ENCODE measurements around the gene SEMA6C.

Gene SEMA6C

DNA sequence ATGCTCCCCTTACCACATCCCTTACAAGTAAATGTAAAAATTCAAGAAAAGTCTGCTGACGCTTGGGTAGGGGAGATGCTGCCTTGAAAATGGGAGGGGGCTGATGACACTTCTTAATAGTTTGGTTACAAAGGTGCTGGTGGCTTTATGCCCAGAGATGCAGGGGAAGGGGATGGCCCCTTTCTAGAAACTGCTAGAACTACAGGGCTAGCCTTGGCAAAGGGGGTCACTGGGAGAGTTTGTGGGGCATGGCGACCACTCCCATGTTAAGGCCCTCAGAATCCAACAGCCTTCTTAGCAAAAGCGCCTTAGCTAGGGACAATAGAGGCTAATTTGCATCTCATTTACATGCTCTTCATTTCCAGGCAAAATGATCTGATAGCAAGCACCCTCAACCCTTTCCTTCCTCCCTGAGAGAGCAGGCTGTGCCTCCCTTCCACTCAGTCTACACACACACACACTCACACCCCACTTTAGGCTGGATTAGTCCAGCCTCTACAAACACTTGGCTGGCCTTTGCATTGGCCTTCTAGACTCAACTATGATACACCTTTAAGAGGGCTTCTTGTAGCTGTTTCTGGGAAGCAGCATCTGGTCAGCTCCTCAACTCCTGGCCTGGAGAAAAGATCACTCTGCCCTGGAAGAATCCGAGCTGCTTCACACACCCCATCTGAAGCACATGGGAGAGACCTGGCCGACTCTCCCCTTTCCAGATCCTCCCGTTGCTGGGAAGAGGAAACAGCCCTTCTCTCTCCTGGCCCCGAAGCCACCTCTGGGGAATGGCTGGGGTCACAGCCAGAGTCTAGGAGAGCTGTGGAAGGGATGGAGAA, 1.7 kb downstream of the SEMA6C start:
- no peaks in the 10 kb centered on the region for H3K27me3 Mint-ChIP-seq
- peaks cover 12% of the 10 kb centered on the region for H3K4me1 Mint-ChIP-seq (ENCODE audit: low read depth)
- no peak overlapping the region for H3K4me3 Mint-ChIP-seq
- no peaks in the 10 kb centered on the region for H3K9me3 Mint-ChIP-seq (ENCODE audit: low read depth)
- H3K27ac Mint-ChIP-seq: no peak overlapping the region
- no peaks in the 10 kb centered on the region for H3K36me3 Mint-ChIP-seq

DNA sequence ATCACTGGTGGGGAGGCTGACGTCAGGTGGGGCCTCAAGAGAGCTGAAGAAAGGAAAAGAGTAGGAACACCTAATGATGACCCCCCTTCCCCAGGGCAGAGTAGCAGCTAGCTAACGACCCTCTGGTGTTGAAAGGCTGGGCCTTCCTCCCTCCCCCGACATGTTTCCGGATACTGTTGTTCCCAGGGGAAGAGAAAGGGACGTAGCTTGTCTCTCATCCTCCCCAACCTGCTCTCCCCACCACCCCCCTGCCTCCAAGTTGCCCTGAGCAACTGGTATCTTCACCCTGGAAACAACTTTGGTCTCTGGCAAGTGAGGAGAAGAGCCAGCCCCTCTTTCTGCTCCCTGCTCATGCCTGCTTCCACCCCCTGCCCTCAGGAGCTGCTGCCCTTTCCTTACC, 2.4 kb downstream of the SEMA6C start:
- no peak overlapping the region for H3K4me3 Mint-ChIP-seq
- H3K9me3 Mint-ChIP-seq (ENCODE audit: low read depth): no peaks in the 10 kb centered on the region
- H3K27ac Mint-ChIP-seq: no peak overlapping the region
- H3K36me3 Mint-ChIP-seq: no peaks in the 10 kb centered on the region
- H3K27me3 Mint-ChIP-seq: no peaks in the 10 kb centered on the region
- peaks cover 12% of the 10 kb centered on the region for H3K4me1 Mint-ChIP-seq (ENCODE audit: low read depth)

DNA sequence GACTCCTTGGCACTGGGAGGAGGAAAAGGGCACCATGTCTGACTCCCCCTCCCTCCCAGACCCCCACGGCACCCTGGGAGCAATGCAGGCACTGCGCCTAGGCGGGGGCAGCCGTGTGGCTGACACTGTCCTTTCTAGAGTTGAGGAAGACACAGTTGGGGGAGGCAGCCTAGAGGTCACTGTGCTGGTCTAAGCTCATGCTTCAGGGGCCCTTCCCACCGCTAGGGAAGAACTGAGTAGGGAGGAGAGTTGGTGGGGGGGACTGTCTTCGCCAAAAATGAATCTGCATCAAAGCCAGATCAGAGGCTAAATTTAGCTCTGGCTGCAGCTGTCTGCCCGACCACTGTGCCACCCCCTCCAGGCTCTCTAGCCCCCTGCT, 3.4 kb downstream of the SEMA6C start:
- Mint-ChIP-seq H3K4me3 (no peak overlapping the region), H3K27ac (no peak overlapping the region), H3K36me3 (no peaks in the 10 kb centered on the region), H3K4me1 (ENCODE audit: low read depth) (peaks cover 12% of the 10 kb centered on the region), H3K9me3 (ENCODE audit: low read depth) (no peaks in the 10 kb centered on the region), H3K27me3 (no peaks in the 10 kb centered on the region)

DNA sequence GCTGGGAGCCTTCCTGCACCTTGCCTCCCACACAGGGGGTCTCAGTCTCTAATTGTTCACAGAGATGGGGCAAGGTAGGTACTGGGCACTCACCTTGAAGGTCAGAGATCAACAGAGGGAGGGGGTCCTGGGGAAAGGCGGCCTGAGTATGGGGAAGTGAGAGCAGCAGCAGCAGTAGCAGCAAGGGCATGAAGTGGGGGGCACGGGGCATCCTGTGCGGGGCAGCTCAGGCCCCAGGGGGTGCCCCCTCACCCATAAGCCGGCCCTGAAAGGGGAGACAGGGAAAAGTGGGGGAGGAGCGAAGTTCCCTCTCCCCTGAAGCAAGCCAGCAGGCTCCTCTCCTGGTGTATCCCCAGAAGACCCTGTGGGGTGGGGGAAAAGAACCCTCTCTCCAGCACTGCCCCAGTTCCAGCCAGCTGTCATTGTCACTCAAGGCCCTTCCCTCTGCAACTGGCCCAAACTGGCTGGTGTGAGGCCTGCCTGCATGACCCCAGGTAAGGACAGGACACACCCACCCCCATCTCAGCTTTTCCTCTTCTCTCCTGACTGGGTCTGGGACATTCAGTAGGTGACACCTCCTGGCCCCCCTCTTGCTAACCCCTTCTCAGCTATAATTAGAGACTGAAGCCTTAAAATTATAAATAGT, 3.9 kb downstream of the SEMA6C start:
- H3K36me3 Mint-ChIP-seq: no peaks in the 10 kb centered on the region
- no peak overlapping the region for H3K4me3 Mint-ChIP-seq
- no peaks in the 10 kb centered on the region for H3K27me3 Mint-ChIP-seq
- no peaks in the 10 kb centered on the region for H3K9me3 Mint-ChIP-seq (ENCODE audit: low read depth)
- peaks cover 12% of the 10 kb centered on the region for H3K4me1 Mint-ChIP-seq (ENCODE audit: low read depth)
- no peak overlapping the region for H3K27ac Mint-ChIP-seq

DNA sequence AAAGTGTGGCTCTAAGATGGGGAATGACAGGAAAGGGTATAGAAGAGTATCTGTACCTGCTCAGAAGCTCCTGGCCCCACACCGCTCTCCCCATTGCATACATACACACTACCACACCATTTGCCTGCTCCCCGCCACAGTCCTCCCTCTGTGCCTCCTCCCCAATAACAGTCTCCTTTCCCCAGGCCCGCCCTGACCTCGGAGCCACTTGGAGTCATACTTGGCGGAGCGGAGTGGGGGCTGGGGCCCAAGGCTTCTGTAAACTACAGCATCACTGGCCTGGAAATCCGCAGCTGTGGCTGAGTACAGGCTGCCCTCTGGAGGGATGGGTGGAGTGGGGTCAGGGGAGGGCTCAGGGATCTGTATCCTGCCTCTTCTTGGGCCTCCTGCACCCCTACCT, 8.6 kb downstream of the SEMA6C start:
- H3K4me1 Mint-ChIP-seq (ENCODE audit: low read depth): peaks cover 2% of the 10 kb centered on the region
- H3K4me3 Mint-ChIP-seq: no peak overlapping the region
- H3K27ac Mint-ChIP-seq: no peak overlapping the region
- no peaks in the 10 kb centered on the region for H3K9me3 Mint-ChIP-seq (ENCODE audit: low read depth)
- H3K36me3 Mint-ChIP-seq: no peaks in the 10 kb centered on the region
- H3K27me3 Mint-ChIP-seq: no peaks in the 10 kb centered on the region

DNA sequence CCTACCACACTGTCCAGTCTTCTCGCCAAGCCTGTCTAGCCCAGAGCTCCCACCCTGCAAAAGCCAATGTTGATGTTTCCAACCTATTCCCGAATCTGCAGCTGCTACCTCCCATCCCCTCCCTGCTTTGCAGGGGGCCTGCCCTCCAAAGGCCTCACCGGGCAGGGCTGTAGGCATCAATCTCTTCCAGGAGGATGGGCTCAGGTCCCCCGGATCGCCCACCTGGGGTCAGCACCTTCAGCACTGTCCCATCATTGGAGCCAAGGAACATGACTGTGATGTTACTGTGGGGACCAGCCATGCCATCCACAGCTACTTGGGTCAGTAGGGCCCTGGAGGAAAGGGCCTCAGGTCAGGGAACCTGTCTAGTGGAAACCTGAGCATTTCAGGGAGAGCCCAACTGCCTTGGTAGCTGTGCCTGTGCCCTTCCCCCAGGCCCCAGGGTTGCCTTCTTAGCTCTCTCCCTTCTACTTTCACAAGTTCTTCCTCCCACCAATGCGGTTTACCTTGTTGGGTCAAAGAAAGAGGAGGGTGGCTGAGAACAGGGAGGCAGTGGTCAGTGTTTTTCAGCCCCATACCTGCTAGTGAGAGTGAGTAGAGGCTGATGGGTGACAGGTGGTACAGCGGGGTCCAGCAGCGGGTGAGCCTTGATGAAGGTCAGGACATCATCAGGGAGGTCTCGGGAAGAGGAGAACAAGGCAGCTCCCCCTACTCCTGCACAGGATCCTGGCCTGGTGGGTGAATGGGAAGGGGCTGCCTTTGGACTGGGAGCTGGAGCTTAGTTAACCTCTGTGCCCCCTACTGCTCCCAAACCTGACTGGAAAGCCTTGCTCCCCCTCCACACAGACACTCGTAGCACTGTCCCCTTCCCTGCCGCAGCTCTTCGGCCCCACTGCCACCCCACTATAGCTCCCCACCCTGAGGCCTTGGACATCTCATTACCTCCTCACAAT, 10.7 kb downstream of the SEMA6C start:
- Mint-ChIP-seq H3K27ac (no peak overlapping the region), H3K36me3 (no peaks in the 10 kb centered on the region), H3K9me3 (ENCODE audit: low read depth) (no peaks in the 10 kb centered on the region), H3K4me3 (no peak overlapping the region), H3K27me3 (no peaks in the 10 kb centered on the region), H3K4me1 (ENCODE audit: low read depth) (peaks cover 12% of the 10 kb centered on the region)

DNA sequence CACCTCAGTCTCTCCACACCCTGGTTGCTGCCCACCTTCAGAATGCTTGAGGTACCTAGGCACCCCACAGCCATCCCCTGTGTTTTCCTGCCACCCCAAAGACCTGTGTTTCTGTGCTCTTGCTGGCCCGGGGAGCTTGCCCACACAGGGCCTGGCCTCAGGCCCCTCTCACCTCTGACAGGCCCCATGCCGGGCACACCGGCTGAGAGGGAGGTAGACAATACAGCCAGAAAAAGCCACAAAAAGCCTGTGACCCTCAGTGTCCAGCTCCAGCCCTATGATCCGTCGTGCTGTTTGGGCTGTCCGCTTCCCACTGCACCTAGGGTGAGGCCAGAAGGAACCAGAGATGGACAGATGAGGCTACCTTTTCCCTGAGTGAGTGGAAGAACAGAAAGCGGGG, 11.4 kb downstream of the SEMA6C start:
- Mint-ChIP-seq H3K36me3 (no peaks in the 10 kb centered on the region), H3K27me3 (no peaks in the 10 kb centered on the region), H3K9me3 (ENCODE audit: low read depth) (no peaks in the 10 kb centered on the region), H3K27ac (no peak overlapping the region), H3K4me1 (ENCODE audit: low read depth) (peaks cover 16% of the 10 kb centered on the region), H3K4me3 (no peak overlapping the region)

DNA sequence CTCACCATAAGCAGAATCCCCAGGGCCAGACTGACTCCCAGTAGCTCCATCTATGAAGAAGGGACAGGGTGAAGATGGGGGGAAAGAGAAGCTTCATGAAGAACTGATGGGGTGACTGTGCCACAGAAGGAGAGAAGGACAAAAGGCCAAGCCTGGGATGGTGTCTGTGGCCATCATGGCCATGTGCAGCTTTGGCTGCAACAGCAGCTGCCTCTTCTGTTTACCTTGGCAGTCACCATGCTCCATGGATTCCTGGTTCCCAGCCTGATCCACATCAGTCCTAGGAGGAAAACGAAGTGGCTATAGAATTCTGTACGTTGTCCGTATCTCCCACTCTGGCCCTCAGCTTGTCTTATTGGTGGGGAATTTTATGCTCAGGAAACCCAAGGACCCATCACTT, 12.0 kb downstream of the SEMA6C start:
- peaks cover 16% of the 10 kb centered on the region for H3K4me1 Mint-ChIP-seq (ENCODE audit: low read depth)
- no peak overlapping the region for H3K4me3 Mint-ChIP-seq
- no peaks in the 10 kb centered on the region for H3K36me3 Mint-ChIP-seq
- H3K27me3 Mint-ChIP-seq: no peaks in the 10 kb centered on the region
- no peaks in the 10 kb centered on the region for H3K9me3 Mint-ChIP-seq (ENCODE audit: low read depth)
- no peak overlapping the region for H3K27ac Mint-ChIP-seq

DNA sequence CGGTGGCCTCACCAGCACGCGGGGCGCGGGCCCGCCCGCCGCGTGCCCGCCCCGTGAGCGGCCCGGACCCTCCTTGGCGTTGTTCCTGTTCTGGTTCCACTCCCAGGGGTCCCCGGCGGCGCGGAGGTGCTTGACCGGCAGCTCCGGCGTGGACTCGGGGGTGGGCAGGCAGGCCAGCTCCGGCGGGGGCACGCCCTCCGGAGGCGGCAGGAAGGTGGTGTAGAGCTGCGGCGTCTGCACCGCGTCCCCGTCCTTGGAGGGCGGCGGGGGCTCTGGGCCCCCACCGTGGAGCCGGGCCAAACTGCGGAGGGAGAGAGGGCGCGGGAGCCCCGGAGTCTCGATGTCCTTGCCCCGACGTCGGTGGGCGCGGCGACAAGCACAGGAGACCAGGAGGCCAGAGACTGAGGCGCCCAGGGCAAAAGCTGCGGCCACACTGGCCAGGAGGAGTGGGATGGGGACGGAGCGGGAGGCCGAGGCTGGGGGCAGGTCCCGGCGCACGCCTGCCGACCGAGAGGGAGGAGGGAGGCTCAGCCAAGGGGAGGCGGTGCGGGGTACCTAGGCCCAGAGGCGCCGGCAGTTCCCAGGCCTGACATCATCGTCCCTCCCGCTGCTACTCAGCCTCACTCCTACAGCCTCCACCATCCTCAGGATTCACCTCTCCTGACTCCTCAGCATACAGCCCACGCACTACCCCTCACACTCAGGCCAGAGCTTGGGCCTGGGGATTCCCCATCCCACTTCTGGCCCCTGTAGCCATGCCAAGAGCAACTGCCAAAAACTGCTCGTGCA, 13.2 kb downstream of the SEMA6C start:
- no peaks in the 10 kb centered on the region for H3K27me3 Mint-ChIP-seq
- no peaks in the 10 kb centered on the region for H3K36me3 Mint-ChIP-seq
- peaks cover 16% of the 10 kb centered on the region for H3K4me1 Mint-ChIP-seq (ENCODE audit: low read depth)
- no peaks in the 10 kb centered on the region for H3K9me3 Mint-ChIP-seq (ENCODE audit: low read depth)
- no peak overlapping the region for H3K4me3 Mint-ChIP-seq
- no peak overlapping the region for H3K27ac Mint-ChIP-seq

DNA sequence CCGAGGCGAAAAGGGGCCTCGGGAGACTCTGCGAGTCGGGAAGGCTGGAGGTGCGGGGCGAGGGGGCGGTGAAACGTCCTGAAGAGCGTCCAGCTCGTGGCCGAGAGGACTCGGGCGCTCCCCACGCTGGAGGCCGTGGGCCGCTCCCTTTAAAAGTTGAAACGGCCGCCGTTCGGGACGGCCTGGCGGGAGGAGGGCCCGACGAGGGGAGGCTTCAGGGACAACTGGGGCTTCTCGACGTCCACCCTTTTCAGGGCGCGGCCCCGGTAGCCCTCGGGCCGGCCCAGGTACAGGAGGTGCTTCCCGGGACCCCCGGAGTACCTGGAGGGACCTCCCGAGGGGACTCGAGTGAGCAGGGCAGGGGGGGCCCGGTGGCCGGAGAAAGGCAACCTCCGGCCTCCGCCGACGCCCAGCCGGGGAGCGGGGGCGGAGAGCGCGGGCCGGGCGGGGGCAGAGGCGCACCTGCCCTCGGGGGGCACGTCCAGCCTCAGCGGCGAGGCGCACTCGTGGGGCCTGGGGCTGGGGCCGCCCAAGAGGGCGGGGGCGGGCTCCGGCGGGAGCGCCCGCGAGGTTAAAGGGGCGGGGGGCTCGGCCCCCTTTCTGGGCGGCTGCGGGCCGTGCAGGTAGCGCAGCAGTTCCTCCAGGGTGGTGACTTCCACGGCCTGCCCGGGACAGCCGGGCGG, 14.0 kb downstream of the SEMA6C start:
- no peaks in the 10 kb centered on the region for H3K36me3 Mint-ChIP-seq
- no peak overlapping the region for H3K27ac Mint-ChIP-seq
- H3K9me3 Mint-ChIP-seq (ENCODE audit: low read depth): no peaks in the 10 kb centered on the region
- H3K27me3 Mint-ChIP-seq: no peaks in the 10 kb centered on the region
- H3K4me3 Mint-ChIP-seq: no peak overlapping the region
- H3K4me1 Mint-ChIP-seq (ENCODE audit: low read depth): peaks cover 16% of the 10 kb centered on the region

DNA sequence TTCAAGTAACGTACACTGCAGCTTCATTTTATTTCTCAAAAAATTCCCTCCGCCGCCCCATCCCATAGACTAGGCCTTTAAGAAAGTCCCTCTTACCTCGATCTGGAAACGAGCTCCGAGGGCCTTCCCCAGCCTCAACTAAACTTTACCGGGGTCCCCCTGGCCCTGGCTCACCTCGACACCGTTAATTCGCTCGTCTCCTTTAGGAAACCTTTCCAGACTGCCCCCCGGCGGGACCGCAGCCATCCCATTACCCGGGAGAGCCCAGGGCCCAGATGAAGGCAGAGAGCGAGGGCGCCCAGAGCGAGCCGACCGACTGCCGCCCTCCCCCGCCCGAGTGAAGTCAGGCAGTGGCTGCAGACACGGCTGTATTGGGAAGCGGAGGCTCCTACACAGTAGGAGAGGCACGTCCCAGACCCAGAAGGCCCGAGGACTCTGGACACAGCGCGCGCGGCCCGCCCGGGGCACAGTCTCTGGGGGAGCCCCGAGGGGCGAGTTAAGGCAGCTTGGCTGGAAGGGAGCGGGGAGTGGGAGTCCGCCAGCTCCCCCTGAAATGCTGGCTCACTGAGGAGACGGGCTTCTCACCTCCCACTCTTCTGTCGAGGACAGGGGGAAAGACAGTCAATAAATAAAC, 14.6 kb downstream of the SEMA6C start:
- H3K9me3 Mint-ChIP-seq (ENCODE audit: low read depth): no peaks in the 10 kb centered on the region
- H3K27me3 Mint-ChIP-seq: no peaks in the 10 kb centered on the region

DNA sequence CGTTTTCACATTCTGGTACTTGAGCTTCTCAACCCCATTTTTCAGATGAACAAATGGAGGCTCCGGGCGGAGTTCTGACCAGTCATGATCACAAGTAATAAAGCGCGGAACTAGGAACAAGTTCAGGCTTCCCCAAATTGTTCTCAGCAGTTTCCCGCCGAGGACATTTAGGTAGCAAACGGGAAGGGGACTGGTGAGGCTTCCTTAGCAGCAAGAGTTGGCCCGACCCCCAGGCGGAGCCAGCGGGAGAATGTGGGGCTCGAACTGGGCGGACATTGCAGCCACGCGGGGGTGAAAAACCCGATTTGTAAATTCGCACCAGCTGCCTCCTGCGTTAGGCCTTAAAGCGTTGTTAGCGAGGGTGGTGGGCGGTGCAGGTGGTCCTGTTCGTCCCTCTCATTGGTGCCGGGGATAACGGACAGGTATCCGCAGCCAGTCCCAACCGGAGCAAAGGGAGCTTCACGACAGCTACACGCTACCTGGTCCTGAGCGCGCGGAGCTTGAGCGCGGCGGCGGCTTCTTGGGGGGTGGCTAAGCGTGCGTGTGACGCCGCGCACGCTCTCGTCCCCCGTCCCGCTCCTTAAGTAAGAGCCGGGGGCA, 15.3 kb downstream of the SEMA6C start:
- Mint-ChIP-seq H3K9me3 (ENCODE audit: low read depth) (no peaks in the 10 kb centered on the region), H3K27me3 (no peaks in the 10 kb centered on the region), H3K4me3 (peak overlapping the region; percentile 86), H3K4me1 (ENCODE audit: low read depth) (peaks cover 16% of the 10 kb centered on the region), H3K36me3 (no peaks in the 10 kb centered on the region), H3K27ac (peak overlapping the region; percentile 92)

More for the DNA sequence above, 14.6 kb downstream of the SEMA6C start:
- H3K4me1 Mint-ChIP-seq (ENCODE audit: low read depth): peaks cover 16% of the 10 kb centered on the region
- peak overlapping the region; percentile 86 for H3K4me3 Mint-ChIP-seq
- peak overlapping the region; percentile 92 for H3K27ac Mint-ChIP-seq
- no peaks in the 10 kb centered on the region for H3K36me3 Mint-ChIP-seq

DNA sequence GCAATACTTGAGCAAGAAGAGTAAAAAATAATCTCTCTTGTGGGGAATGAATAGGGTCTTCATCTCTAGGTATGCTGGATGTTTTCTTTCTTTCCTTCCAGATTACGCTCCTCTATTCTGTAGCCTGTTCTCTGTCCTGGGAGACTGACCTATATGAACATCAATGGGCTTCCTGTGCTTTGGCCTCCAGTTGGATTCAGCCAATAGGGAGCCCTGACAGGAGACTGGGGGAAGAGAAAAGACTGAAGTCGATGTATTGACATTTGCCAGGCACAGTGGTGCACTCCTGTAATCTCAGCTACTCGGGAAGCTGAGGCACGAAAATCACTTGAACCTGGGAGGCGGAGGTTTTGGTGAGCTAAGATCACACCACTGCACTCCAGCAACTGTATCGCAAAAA, 17.6 kb downstream of the SEMA6C start:
- peaks cover 2% of the 10 kb centered on the region for H3K36me3 Mint-ChIP-seq
- no peak overlapping the region for H3K4me3 Mint-ChIP-seq
- H3K27ac Mint-ChIP-seq: no peak overlapping the region
- H3K27me3 Mint-ChIP-seq: no peaks in the 10 kb centered on the region
- H3K9me3 Mint-ChIP-seq (ENCODE audit: low read depth): no peaks in the 10 kb centered on the region
- peaks cover 14% of the 10 kb centered on the region for H3K4me1 Mint-ChIP-seq (ENCODE audit: low read depth)

Measured in activated naive CD8-positive, alpha-beta T cell (primary cell).